Lower lobe of right lung (tissue), 2 donors: ENCODE data around the gene TMBIM6. TPM values are rescaled to one million over a fixed set of nuclear protein-coding genes. Genes with fewer than 3 reads are reported as not detected.
"Not testable (repeated sequence)": the region's sequence is repeated elsewhere in the genome, so short reads cannot be mapped to it uniquely, and the experiment has no call there.

Experiments used
- ATAC-seq, 2 donors: fragments of 200-7000 bp; cut with Tn5 transposase; one replicate each; pipeline ENCODE4 v1.9.1; 2020 to 2022; ENCODE audit warnings: mild to moderate bottlenecking in 2 of 2, moderate library complexity in 2 of 2
- DNase-seq: peaks from one replicate; pipeline ENCODE4 v3.0.0-alpha.2; 2020
- H3K27ac ChIP-seq: fragments of 200-600 bp; one replicate; pipeline ENCODE4 v1.8.0; 2022
- H3K27me3 ChIP-seq: fragments of 200-600 bp; one replicate; pipeline ENCODE4 v1.8.0; 2022; ENCODE audit warnings: low read depth
- H3K36me3 ChIP-seq: fragments of 200-600 bp; one replicate; pipeline ENCODE4 v1.8.0; 2022; ENCODE audit warnings: mild to moderate bottlenecking
- H3K4me1 ChIP-seq: fragments of 200-600 bp; one replicate; pipeline ENCODE4 v1.8.0; 2022
- H3K4me3 ChIP-seq: fragments of 200-600 bp; one replicate; pipeline ENCODE4 v1.8.0; 2022; ENCODE audit warnings: mild to moderate bottlenecking
- H3K9me3 ChIP-seq: fragments of 200-600 bp; one replicate; pipeline ENCODE4 v1.8.0; 2022
- CTCF ChIP-seq: fragments of 200-600 bp; IDR thresholded peaks from one replicate; pipeline ENCODE4 v1.8.0; 2022; ENCODE audit warnings: antibody characterized with exemption, mild to moderate bottlenecking
- intact Hi-C: fragments of 100-400 bp; cut with DNase I; formaldehyde crosslinking; loops from one replicate; pipeline ENCODE4 v1.11.0; 2022
- total RNA-seq: library from RNA; stranded (reverse); fragmentation: NEBNext Ultra II Directional; extraction: Animal tissue kit (Norgen Biotek cat#: 25700); gene quantifications from one replicate; pipeline ENCODE4 v1.2.1, GENCODE V29; 2021
- donor health status: DM: no; HTN: yes; CAD: no; lungs with severe emphysema.

TMBIM6 gene
- total RNA-seq, 1 donor from 2014 or later: 671 TPM

GRCh38 chr12:49733219-49734017, 7.9 kb upstream of the TMBIM6 start:
- Histone ChIP-seq H3K4me1 (no peaks in the 10 kb centered on the region), H3K27ac (no peak overlapping the region), H3K9me3 (no peaks in the 10 kb centered on the region), H3K4me3 (no peak overlapping the region), H3K36me3 (no peaks in the 10 kb centered on the region), H3K27me3 (no peaks in the 10 kb centered on the region)
- DNase-seq (no peak), ATAC-seq (no peak)
- intact Hi-C loops: no loop called here
- TF ChIP-seq CTCF: no peak

GRCh38 chr12:49734900-49735299, 6.5 kb upstream of the TMBIM6 start:
- intact Hi-C loops, H3K27me3 ChIP-seq, H3K9me3 ChIP-seq, H3K4me3 ChIP-seq, H3K4me1 ChIP-seq, ATAC-seq, H3K27ac ChIP-seq, DNase-seq, H3K36me3 ChIP-seq: not testable (repeated sequence)

- ATAC-seq, DNase-seq, H3K36me3 ChIP-seq, intact Hi-C loops, H3K9me3 ChIP-seq, H3K4me3 ChIP-seq, H3K27ac ChIP-seq, H3K27me3 ChIP-seq: not testable (repeated sequence)
- peaks cover 18% of the 10 kb centered on the region for H3K4me1 ChIP-seq
These were observed 2.6 kb upstream of the TMBIM6 start for GRCh38 chr12:49738721-49739120.

- intact Hi-C loops, ATAC-seq, H3K27me3 ChIP-seq, H3K9me3 ChIP-seq, H3K4me3 ChIP-seq, H3K27ac ChIP-seq, DNase-seq: not testable (repeated sequence)
- Histone ChIP-seq H3K4me1 (peaks cover 34% of the 10 kb centered on the region), H3K36me3 (peaks cover 10% of the 10 kb centered on the region)
These were observed 1.1 kb upstream of the TMBIM6 start for GRCh38 chr12:49740277-49740676.

- peak overlapping the region; percentile 80 for H3K4me3 ChIP-seq
- peaks cover 52% of the 10 kb centered on the region for H3K4me1 ChIP-seq
- peak; percentile 95 for DNase-seq
- no peaks in the 10 kb centered on the region for H3K27me3 ChIP-seq
- TF ChIP-seq CTCF: no peak
- intact Hi-C loops: no loop called here
- H3K36me3 ChIP-seq: peaks cover 10% of the 10 kb centered on the region
- H3K27ac ChIP-seq: peak overlapping the region; percentile 99
- H3K9me3 ChIP-seq: no peaks in the 10 kb centered on the region
- ATAC-seq: peak; percentile 90 to 91
These were observed 694 bp downstream of the TMBIM6 start for GRCh38 chr12:49741882-49742620.

GRCh38 chr12:49744363-49744885, 3.1 kb downstream of the TMBIM6 start:
- intact Hi-C loops: no loop called here
- no peak for TF ChIP-seq CTCF
- Histone ChIP-seq H3K9me3 (no peaks in the 10 kb centered on the region), H3K36me3 (peaks cover 10% of the 10 kb centered on the region), H3K27me3 (no peaks in the 10 kb centered on the region), H3K4me3 (no peak overlapping the region), H3K4me1 (peaks cover 74% of the 10 kb centered on the region), H3K27ac (no peak overlapping the region)
- DNase-seq: no peak
- ATAC-seq: no peak

- Histone ChIP-seq H3K4me3 (no peak overlapping the region), H3K27ac (no peak overlapping the region), H3K36me3 (peaks cover 30% of the 10 kb centered on the region), H3K9me3 (no peaks in the 10 kb centered on the region), H3K4me1 (peaks cover 98% of the 10 kb centered on the region), H3K27me3 (no peaks in the 10 kb centered on the region)
- ATAC-seq (no peak), DNase-seq (no peak)
- intact Hi-C loops: no loop called here
- TF ChIP-seq CTCF: no peak
These were observed 6.9 kb downstream of the TMBIM6 start for GRCh38 chr12:49748306-49748705.
